22Rv1 (cell line): ENCODE results near the gene NXPH1.

ENCODE experiments used
- H3K27ac ChIP-seq: fragments of 450-650 bp; 2 replicates; pipeline ENCODE4 v1.5.1; 2017
- CTCF ChIP-seq: fragments of 450-650 bp; IDR thresholded peaks from 2 replicates; pipeline ENCODE4 v1.5.1; 2017; ENCODE audit warnings: mild to moderate bottlenecking
- ZFX ChIP-seq: fragments of 450-650 bp; IDR thresholded peaks from 2 replicates; pipeline ENCODE4 v1.6.1; 2017; ENCODE audit warnings: antibody characterized with exemption, borderline replicate concordance

The NXPH1 gene

GRCh38 chr7:8481096-8481495 is 47.7 kb downstream of the NXPH1 start:
- H3K27ac ChIP-seq = no peak overlapping the region
- TF ChIP-seq ZFX (no peak), CTCF (no peak)

- H3K27ac ChIP-seq = no peak overlapping the region
- TF ChIP-seq CTCF (no peak), ZFX (no peak)
Observed at GRCh38 chr7:8481752-8482446, 48.5 kb downstream of the NXPH1 start.

- TF ChIP-seq CTCF (no peak), ZFX (no peak)
- no peak overlapping the region for H3K27ac ChIP-seq
Observed at GRCh38 chr7:8490391-8491045, 57.1 kb downstream of the NXPH1 start.

- no peak for TF ChIP-seq ZFX
- TF ChIP-seq CTCF = no peak
Observed at GRCh38 chr7:8491106-8491505, 57.7 kb downstream of the NXPH1 start.

GRCh38 chr7:8491544-8492489 is 58.4 kb downstream of the NXPH1 start:
- no peak for TF ChIP-seq CTCF
- TF ChIP-seq ZFX = no peak
- H3K27ac ChIP-seq = no peak overlapping the region

More at GRCh38 chr7:8491106-8491505, 57.7 kb downstream of the NXPH1 start:
- no peak overlapping the region for H3K27ac ChIP-seq

GRCh38 chr7:8499128-8499527 is 65.7 kb downstream of the NXPH1 start:
- no peak for TF ChIP-seq CTCF
- TF ChIP-seq ZFX = no peak
- H3K27ac ChIP-seq = no peak overlapping the region
